ENCODE results near the gene ABCA2. TPM values are rescaled to one million over a fixed set of nuclear protein-coding genes. Genes with fewer than 3 reads are reported as not detected.

The ABCA2 gene
- total and polyA plus RNA-seq, 12 donors: 2.9 to 150 (median 31.5) TPM

DNA sequence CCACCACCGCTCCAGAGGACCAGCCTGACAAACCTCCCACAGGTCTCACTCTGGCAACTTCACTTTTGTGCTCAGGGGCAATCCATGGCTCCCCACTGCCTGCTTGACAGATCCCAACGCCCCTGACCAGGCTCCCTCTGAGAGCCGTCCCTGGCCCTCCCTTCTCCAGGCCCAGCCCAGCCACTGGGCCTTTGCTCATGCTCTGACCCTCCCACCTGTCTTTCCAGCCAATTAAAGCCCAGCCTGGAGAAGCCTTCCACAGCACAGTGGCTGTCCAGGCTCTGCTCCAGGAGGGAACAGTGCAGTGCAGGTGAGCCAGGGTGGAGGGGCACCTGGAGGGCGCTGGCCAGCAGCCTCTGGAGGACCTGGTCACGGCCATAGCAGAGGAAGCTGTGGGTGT is 22.5 kb upstream of the ABCA2 start:
- no peaks in the 10 kb centered on the region for H3K36me3 ChIP-seq (replicated peaks in 1 of 2)
- TF ChIP-seq POLR2A (IDR thresholded peaks at IDR 0.05): no peak
- TF ChIP-seq, protein P1, sequence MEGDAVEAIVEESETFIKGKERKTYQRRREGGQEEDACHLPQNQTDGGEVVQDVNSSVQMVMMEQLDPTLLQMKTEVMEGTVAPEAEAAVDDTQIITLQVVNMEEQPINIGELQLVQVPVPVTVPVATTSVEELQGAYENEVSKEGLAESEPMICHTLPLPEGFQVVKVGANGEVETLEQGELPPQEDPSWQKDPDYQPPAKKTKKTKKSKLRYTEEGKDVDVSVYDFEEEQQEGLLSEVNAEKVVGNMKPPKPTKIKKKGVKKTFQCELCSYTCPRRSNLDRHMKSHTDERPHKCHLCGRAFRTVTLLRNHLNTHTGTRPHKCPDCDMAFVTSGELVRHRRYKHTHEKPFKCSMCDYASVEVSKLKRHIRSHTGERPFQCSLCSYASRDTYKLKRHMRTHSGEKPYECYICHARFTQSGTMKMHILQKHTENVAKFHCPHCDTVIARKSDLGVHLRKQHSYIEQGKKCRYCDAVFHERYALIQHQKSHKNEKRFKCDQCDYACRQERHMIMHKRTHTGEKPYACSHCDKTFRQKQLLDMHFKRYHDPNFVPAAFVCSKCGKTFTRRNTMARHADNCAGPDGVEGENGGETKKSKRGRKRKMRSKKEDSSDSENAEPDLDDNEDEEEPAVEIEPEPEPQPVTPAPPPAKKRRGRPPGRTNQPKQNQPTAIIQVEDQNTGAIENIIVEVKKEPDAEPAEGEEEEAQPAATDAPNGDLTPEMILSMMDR (IDR thresholded peaks at IDR 0.05): no peak
- peaks cover 72% of the 10 kb centered on the region for H3K27me3 ChIP-seq
- peaks cover 5 to 28% of the 10 kb centered on the region in 2 donors for H3K4me1 ChIP-seq (replicated peaks in 1 of 2)
- H3K27ac ChIP-seq: no peak overlapping the region
- DNase-seq: no peak
- H3K9me3 ChIP-seq (replicated peaks in 1 of 3): no peaks in the 10 kb centered on the region
- H3K4me3 ChIP-seq: no peak overlapping the region
- WGBS, 4 donors: 78 to 92% (median 83%) methylated on average over 3 to 5 of the region's 5 CpGs
- intact Hi-C loops (cut with DNase I): no loop called here

- Histone ChIP-seq H3K4me3 (no peak overlapping the region), H3K36me3 (replicated peaks in 1 of 2) (no peaks in the 10 kb centered on the region), H3K27ac (no peak overlapping the region), H3K27me3 (peaks cover 72% of the 10 kb centered on the region), H3K4me1 (replicated peaks in 1 of 2) (peaks cover 5 to 29% of the 10 kb centered on the region in 2 donors), H3K9me3 (replicated peaks in 1 of 3) (no peaks in the 10 kb centered on the region)
- DNase-seq: peak in 5 of 7 donors; percentile 60 to 78 (median 70)
- WGBS, 4 donors: 35 to 64% (median 43%) methylated on average over 13 to 38 of the region's 38 CpGs
- intact Hi-C loops (cut with DNase I): no loop called here
- TF ChIP-seq, protein P1 (IDR thresholded peaks at IDR 0.05): peak; percentile 19 to 63 (median 37)
- TF ChIP-seq POLR2A (IDR thresholded peaks at IDR 0.05): no peak
These were observed 21.8 kb upstream of the ABCA2 start for GRCh38 chr9:137049544-137050449.

GRCh38 chr9:137048655-137049543 is 20.9 kb upstream of the ABCA2 start:
- Histone ChIP-seq H3K4me3 (no peak overlapping the region), H3K9me3 (replicated peaks in 1 of 3) (no peaks in the 10 kb centered on the region), H3K4me1 (replicated peaks in 1 of 2) (peaks cover 5 to 21% of the 10 kb centered on the region in 2 donors), H3K36me3 (replicated peaks in 1 of 2) (no peaks in the 10 kb centered on the region), H3K27ac (no peak overlapping the region), H3K27me3 (peaks cover 73% of the 10 kb centered on the region)
- TF ChIP-seq, protein P1 (IDR thresholded peaks at IDR 0.05): no peak
- TF ChIP-seq POLR2A (IDR thresholded peaks at IDR 0.05): no peak
- no peak for DNase-seq
- WGBS, 4 donors: 32 to 47% (median 37%) methylated on average over 15 to 72 of the region's 72 CpGs
- intact Hi-C loops (cut with DNase I): no loop called here
